SK-N-DZ (cell line): Measurements from ENCODE around the gene CYP19A1.

Source experiments
- DNase-seq: peaks from one replicate; pipeline ENCODE4 v3.0.0-alpha.2; 2015; ENCODE audit warnings: low spot score

Gene CYP19A1

GRCh38 chr15:51359981-51360380, 21.6 kb upstream of the CYP19A1 start:
- DNase-seq, result no peak

- DNase-seq, result no peak
Observed at GRCh38 chr15:51356983-51357382, 18.6 kb upstream of the CYP19A1 start.

- DNase-seq, result no peak
Observed at GRCh38 chr15:51356147-51356546, 17.8 kb upstream of the CYP19A1 start.

GRCh38 chr15:51355096-51355495, 16.7 kb upstream of the CYP19A1 start:
- DNase-seq, result no peak

GRCh38 chr15:51353976-51354375, 15.6 kb upstream of the CYP19A1 start:
- DNase-seq, result no peak

- no peak for DNase-seq
Observed at GRCh38 chr15:51350723-51351122, 12.3 kb upstream of the CYP19A1 start.

- no peak for DNase-seq
Observed at GRCh38 chr15:51349156-51349844, 10.9 kb upstream of the CYP19A1 start.

GRCh38 chr15:51348688-51349087, 10.3 kb upstream of the CYP19A1 start:
- no peak for DNase-seq

GRCh38 chr15:51346136-51346535, 7.7 kb upstream of the CYP19A1 start:
- no peak for DNase-seq

GRCh38 chr15:51343466-51343865, 5.1 kb upstream of the CYP19A1 start:
- DNase-seq, result no peak

GRCh38 chr15:51342227-51342999, 4.0 kb upstream of the CYP19A1 start:
- DNase-seq, result no peak

- no peak for DNase-seq
Observed at GRCh38 chr15:51341366-51342226, 3.2 kb upstream of the CYP19A1 start, which contains the start of gene GLDN. Gene GLDN, plus strand, starts transcription at chr15:51341655. Its CDS starts 30 bp downstream, at chr15:51341685.

GRCh38 chr15:51335538-51336410, 2.6 kb downstream of the CYP19A1 start:
- DNase-seq, result no peak

- no peak for DNase-seq
Observed at GRCh38 chr15:51335087-51335486, 3.3 kb downstream of the CYP19A1 start.

- no peak for DNase-seq
Observed at GRCh38 chr15:51334011-51334451, 4.4 kb downstream of the CYP19A1 start.

GRCh38 chr15:51333571-51333970, 4.8 kb downstream of the CYP19A1 start:
- no peak for DNase-seq

- no peak for DNase-seq
Observed at GRCh38 chr15:51332206-51333147, 5.9 kb downstream of the CYP19A1 start.

- DNase-seq, result no peak
Observed at GRCh38 chr15:51331141-51331540, 7.3 kb downstream of the CYP19A1 start.

- no peak for DNase-seq
Observed at GRCh38 chr15:51328926-51329325, 9.5 kb downstream of the CYP19A1 start.

GRCh38 chr15:51327081-51327480, 11.3 kb downstream of the CYP19A1 start:
- no peak for DNase-seq
